Muscle of leg (tissue), 11 donors: ENCODE measurements around the gene IFNGR1. TPM values are rescaled to one million over a fixed set of nuclear protein-coding genes. Genes with fewer than 3 reads are reported as not detected.

Experiments used
- DNase-seq: peaks from one replicate; pipeline ENCODE4 v3.0.0; 2013
- H3K27ac ChIP-seq: one replicate; pipeline ENCODE4 v1.5.1; 2013; ENCODE audit warnings: mild to moderate bottlenecking, low read length, control low read depth
- H3K27me3 ChIP-seq: one replicate; pipeline ENCODE4 v1.6.1; 2013; ENCODE audit warnings: low read length; ENCODE audit not compliant: control insufficient read depth, insufficient read depth
- H3K36me3 ChIP-seq: one replicate; pipeline ENCODE4 v1.6.1; 2013; ENCODE audit warnings: low read length; ENCODE audit not compliant: control insufficient read depth, insufficient read depth
- H3K4me1 ChIP-seq: one replicate; pipeline ENCODE4 v1.6.1; 2013; ENCODE audit warnings: low read length; ENCODE audit not compliant: control insufficient read depth, insufficient read depth
- H3K4me3 ChIP-seq: one replicate; pipeline ENCODE4 v1.5.1; 2013; ENCODE audit warnings: low read length, control low read depth
- H3K9me3 ChIP-seq: replicated peaks from 2 replicates; pipeline ENCODE4 v1.6.1; 2013; ENCODE audit warnings: low read depth, low read length; ENCODE audit not compliant: control insufficient read depth
- WGBS: methylation state at CpG from one replicate; pipeline ENCODE4 v1.1.5; 2013; ENCODE audit warnings: missing lambda C conversion rate; ENCODE audit not compliant: insufficient coverage; 5-methylcytosine and 5-hydroxymethylcytosine counted together
- polyA plus RNA-seq, 8 donors: library from polyadenylated mRNA; unstranded; fragments of 120-200 nt; gene quantifications; one replicate each; pipeline versions ENCODE4 v1.2.1 to v1.2.3, GENCODE V29; 2013; ENCODE audit warnings: inconsistent platforms in 1 of 8, low replicate concordance in 1 of 8; ENCODE audit not compliant: insufficient read length in 8 of 8, insufficient read depth in 1 of 8
- total RNA-seq: library from RNA; stranded (reverse); fragments of 120-200 nt; gene quantifications from one replicate; pipeline ENCODE4 v1.2.4, GENCODE V29; 2013

Gene IFNGR1
- total and polyA plus RNA-seq, 9 donors: 41.8 to 55.2 (median 46.3) TPM

DNA sequence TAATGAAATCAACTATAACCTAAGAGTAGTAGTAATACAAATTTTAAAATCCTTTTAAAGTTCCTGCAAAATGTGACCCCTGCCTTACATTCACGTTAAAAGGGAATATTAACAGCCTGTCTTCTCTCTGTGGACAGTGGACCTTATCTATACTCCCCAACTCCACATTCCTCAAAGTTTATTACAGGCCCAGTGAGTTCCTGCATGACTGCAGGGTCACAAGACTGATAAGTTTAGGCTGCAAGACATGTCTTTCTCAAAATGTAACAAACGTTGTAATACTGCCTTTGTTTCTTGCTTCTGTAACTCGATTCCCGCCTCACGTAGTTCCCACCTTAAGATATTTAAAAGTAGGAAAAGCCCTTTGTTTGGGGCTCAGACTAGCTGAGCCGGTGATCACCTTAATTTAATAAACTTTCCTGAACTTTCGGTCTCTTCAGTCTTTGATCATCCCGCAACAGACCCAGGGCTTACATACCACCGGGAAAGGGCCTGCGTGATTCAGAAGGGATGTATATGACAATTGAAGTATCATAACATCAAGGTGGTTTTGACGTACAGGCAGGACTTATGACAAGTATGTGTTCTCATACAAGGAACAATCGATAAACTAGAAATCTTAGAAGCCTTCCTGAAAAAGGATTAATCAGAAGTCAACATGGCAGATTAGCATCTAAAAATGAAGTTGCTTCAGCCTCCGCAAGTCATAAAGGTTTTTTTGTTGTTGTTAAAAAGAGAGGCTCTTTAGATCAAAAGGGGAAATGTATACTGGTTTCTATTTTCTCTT, 48.7 kb downstream of the IFNGR1 start:
- no peak overlapping the region for H3K27ac ChIP-seq
- H3K9me3 ChIP-seq: peaks cover 8% of the 10 kb centered on the region
- no peak for DNase-seq
- no peak overlapping the region for H3K4me3 ChIP-seq
- no peaks in the 10 kb centered on the region for H3K36me3 ChIP-seq
- no peaks in the 10 kb centered on the region for H3K27me3 ChIP-seq
- no peaks in the 10 kb centered on the region for H3K4me1 ChIP-seq
- WGBS: 100% methylated on average over 2 of the region's 13 CpGs

DNA sequence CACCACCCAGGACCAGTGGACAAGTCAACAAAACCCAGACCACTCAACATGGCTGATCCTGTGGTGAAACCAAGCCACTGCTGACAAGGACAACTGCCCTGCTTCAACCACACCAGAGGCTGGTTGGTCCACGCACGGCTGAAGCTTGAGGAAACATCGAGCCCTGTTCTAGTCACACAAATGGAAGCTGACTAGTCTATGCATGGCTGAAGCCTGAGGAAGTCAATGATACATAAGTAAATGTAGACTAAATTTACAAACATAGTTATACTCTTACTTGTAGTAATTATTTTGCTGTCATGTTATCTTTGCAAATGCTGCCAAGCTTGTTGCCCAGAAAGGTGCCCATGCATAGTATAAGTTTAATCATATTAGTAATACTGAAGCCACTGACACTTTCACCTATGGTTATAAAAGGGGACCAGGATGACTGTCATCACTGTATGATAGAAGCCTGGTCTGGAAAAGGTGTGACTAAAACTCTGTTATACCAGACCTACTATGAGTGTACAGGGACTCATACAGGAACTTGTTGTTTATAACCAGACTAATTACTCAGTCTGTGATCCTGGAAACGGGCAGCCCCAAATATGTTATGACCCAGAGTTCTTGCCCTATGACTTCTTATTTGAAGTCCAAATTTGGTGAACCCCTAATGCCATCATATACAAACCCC, 51.3 kb downstream of the IFNGR1 start:
- peaks cover 18% of the 10 kb centered on the region for H3K9me3 ChIP-seq
- DNase-seq: no peak
- 67% methylated on average over 1 of the region's 4 CpGs for WGBS

DNA sequence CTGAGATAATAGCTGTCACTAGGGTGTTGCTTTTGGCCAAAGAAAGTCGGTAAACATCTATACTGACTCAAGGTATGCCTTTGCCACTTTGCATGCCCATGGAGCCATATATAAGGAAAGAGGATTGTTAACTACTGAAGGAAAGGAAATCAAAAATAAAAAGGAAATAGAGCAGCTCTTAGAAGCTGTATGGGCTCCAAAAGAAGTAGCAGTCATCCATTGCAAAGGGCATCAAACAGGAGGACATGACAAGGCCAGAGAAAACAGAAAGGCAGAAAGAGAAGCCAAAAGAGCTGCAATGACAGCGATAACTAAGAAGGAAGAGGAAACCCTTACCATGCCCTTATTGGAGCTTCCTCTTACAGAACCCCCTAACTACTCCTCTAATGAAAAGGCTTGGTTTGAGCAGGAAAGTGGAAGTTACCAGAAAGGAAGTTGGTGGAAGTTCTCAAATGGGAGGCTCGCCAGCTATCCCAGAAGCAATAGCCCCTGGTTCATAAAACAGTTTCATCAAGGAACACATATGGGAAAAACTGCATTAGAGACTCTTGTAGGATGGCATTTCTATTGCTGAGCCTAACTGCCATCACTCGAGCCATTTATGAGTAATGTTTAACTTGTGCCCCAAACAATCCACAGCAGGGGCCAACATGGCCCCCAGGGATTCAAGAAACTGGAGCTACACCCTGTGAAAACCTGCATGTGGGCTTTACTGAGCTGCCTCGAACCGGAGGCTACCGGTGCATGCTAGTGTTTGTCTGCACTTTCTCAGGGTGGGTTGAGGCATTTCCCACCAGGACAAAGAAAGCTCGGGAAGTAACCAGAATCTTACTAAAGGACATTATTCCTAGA, 52.7 kb downstream of the IFNGR1 start:
- no peaks in the 10 kb centered on the region for H3K4me1 ChIP-seq
- H3K36me3 ChIP-seq: no peaks in the 10 kb centered on the region
- peak; percentile 28 for DNase-seq
- H3K4me3 ChIP-seq: no peak overlapping the region
- 86% methylated on average over 2 of the region's 8 CpGs for WGBS
- no peak overlapping the region for H3K27ac ChIP-seq
- peaks cover 18% of the 10 kb centered on the region for H3K9me3 ChIP-seq
- H3K27me3 ChIP-seq: no peaks in the 10 kb centered on the region

More for the DNA sequence above, 51.3 kb downstream of the IFNGR1 start:
- H3K36me3 ChIP-seq: no peaks in the 10 kb centered on the region
- H3K4me3 ChIP-seq: no peak overlapping the region
- H3K27ac ChIP-seq: no peak overlapping the region
- H3K27me3 ChIP-seq: no peaks in the 10 kb centered on the region
- H3K4me1 ChIP-seq: no peaks in the 10 kb centered on the region

DNA sequence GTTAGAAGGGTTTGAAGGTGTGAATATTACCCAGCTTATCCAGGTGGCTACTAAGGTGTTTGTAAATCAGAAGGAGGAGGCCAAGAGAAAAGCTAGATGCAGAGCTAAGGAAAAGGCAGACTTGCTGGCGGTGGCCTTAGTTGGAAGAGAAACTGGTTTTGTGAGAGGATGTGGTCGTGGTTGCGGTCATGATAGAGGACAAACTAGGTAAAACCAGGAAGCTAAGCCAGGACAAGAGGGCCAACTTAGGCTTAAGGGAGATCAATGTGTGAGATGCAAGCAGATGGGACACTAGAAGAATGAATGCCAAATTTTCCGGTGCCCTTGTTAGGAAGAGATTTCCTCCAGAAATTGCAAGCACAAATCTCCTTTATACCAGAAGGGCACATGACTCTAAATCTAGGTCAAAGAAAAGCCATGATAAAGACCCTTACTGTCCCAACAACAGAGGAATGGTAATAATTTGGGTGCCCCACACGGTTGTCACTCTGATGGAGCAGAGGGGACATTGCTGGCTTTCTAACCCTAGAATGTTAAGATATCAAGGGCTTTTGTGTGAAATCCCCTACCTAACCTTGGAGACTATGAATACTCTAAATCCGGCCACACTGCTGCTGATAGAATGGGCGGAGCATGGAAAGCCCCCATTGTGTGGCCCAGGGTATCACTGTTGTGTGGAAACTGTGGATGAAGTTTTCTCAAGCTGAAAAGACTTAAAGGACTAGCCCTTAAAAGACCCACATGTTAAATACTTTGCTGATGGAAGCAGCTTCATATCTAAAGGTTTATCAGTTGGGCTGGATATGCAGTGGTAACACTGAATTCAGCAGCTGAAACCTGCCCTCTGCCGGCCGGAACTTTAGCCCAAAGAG, 53.6 kb downstream of the IFNGR1 start:
- 92% methylated on average over 6 of the region's 9 CpGs for WGBS
- H3K4me3 ChIP-seq: no peak overlapping the region
- H3K27ac ChIP-seq: no peak overlapping the region
- no peaks in the 10 kb centered on the region for H3K27me3 ChIP-seq
- peaks cover 18% of the 10 kb centered on the region for H3K9me3 ChIP-seq
- H3K36me3 ChIP-seq: no peaks in the 10 kb centered on the region
- DNase-seq: no peak
- no peaks in the 10 kb centered on the region for H3K4me1 ChIP-seq

DNA sequence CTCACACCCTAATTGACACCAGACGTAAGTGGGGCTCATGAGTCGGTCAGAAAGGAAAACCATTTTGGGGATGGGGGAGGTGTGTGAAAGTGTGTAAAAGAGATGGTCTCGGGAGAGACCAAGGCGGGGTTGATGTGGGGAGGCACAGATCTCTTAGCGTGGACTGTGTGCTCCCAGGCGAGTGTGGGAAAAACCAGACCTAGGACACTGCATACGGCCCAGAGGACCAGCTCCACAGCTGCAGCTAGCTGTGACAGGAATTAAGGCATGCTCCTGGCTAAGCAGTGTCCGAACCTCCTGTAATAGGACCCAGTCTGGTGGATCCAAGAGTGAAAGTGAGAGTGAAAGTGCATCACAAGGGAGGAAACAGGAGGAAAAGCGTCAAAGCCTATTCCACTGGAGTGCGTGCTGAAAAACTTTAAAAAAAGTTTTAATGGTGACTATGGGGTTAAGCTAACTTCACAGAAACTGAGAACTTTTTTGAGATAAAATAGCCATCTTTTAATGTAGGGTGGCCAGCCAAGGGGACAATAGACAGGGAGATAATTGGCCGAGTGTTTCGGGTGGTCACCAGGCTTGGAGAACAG, 55.4 kb downstream of the IFNGR1 start:
- H3K4me3 ChIP-seq: no peak overlapping the region
- H3K36me3 ChIP-seq: no peaks in the 10 kb centered on the region
- no peak for DNase-seq
- H3K4me1 ChIP-seq: no peaks in the 10 kb centered on the region
- no peak overlapping the region for H3K27ac ChIP-seq
- peaks cover 18% of the 10 kb centered on the region for H3K9me3 ChIP-seq
- 92% methylated on average over 11 of the region's 12 CpGs for WGBS
- H3K27me3 ChIP-seq: no peaks in the 10 kb centered on the region

- H3K4me1 ChIP-seq: no peaks in the 10 kb centered on the region
- no peak overlapping the region for H3K27ac ChIP-seq
- H3K36me3 ChIP-seq: no peaks in the 10 kb centered on the region
- WGBS: 80% methylated on average over 2 of the region's 3 CpGs
- H3K9me3 ChIP-seq: peaks cover 18% of the 10 kb centered on the region
- no peak for DNase-seq
- H3K27me3 ChIP-seq: no peaks in the 10 kb centered on the region
- H3K4me3 ChIP-seq: no peak overlapping the region
These were observed 56.4 kb downstream of the IFNGR1 start for GRCh38 chr6:137162692-137163306.

DNA sequence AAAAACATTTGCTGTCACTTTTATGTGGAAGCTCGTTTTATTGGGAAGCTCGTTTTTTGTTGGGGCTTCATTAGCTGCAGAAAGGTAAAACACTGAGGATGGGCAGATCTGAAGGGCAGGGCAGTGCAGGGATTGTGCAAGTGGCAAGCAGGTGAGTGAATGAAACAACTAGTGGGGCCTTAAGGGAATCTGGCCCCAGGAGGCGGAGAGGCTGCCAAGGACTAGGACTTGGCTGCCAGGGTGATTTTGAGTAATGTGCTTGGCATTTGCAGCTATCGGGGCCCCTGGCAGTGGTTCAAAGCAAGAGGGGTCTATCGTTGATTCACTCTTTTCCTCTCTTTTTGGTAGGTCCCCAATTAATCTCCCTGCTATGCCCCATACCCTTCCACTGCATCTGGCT, 57.2 kb downstream of the IFNGR1 start:
- WGBS: 65% methylated on average over 5 of the region's 5 CpGs
- no peaks in the 10 kb centered on the region for H3K27me3 ChIP-seq
- H3K4me3 ChIP-seq: no peak overlapping the region
- no peak for DNase-seq
- peaks cover 18% of the 10 kb centered on the region for H3K9me3 ChIP-seq
- no peak overlapping the region for H3K27ac ChIP-seq
- no peaks in the 10 kb centered on the region for H3K36me3 ChIP-seq
- H3K4me1 ChIP-seq: no peaks in the 10 kb centered on the region

DNA sequence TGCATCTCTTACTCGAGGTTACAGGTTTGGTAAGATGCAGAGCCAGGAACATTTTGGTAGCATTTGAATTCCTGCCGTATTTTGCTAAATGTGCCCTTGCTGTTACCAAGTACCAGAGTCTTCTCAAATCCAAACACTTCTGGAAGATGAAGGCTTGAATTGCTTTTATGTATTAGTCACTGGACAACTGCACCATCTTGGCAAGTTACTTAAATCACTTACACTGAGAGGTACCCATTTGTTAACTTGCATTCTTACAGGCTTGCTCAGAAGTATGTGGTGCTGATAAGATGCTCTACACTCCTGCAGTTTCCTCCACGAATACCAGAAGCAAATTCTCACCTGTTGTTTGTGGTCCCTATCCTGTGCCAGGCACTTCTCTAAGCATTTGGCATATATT, 58.4 kb downstream of the IFNGR1 start:
- H3K4me1 ChIP-seq: no peaks in the 10 kb centered on the region

GRCh38 chr6:137159912-137160311, 59.3 kb downstream of the IFNGR1 start:
- H3K9me3 ChIP-seq: peaks cover 10% of the 10 kb centered on the region
- H3K4me3 ChIP-seq: no peak overlapping the region
- H3K27me3 ChIP-seq: no peaks in the 10 kb centered on the region
- no peak overlapping the region for H3K27ac ChIP-seq
- no peaks in the 10 kb centered on the region for H3K4me1 ChIP-seq
- no peak for DNase-seq
- H3K36me3 ChIP-seq: no peaks in the 10 kb centered on the region

More for the DNA sequence above, 58.4 kb downstream of the IFNGR1 start:
- H3K27ac ChIP-seq: no peak overlapping the region
- no CpG with 5 or more reads among the region's 3 CpGs for WGBS
- no peak overlapping the region for H3K4me3 ChIP-seq
- no peaks in the 10 kb centered on the region for H3K36me3 ChIP-seq
- no peaks in the 10 kb centered on the region for H3K27me3 ChIP-seq
- no peak for DNase-seq
- H3K9me3 ChIP-seq: peaks cover 13% of the 10 kb centered on the region
